HEK293 (cell line): ENCODE results near the gene CHCHD5.

Experiments used
- CTCF ChIA-PET: fragments of 350-600 bp; formaldehyde crosslinking; extraction: SDS; loops from one replicate; lab custom pipeline; 2021; ENCODE audit warnings: antibody characterized with exemption; lab: Yijun Ruan, JAX
- POLR2A ChIA-PET: fragments of 300-600 bp; formaldehyde crosslinking; extraction: SDS; loops from one replicate; lab custom pipeline; 2020; ENCODE audit warnings: antibody characterized with exemption, inconsistent platforms; lab: Yijun Ruan, JAX
- H3K27ac ChIP-seq: fragments of 200-500 bp; sonication (Bioruptor generic); 2 replicates; pipeline ENCODE4 v1.5.1; 2014; ENCODE audit warnings: low read depth, low read length, control low read depth, inconsistent platforms; ENCODE audit errors: extremely low read depth
- H3K36me3 ChIP-seq, 2 experiments: fragments of 200-500 bp in 1 of 2; sonication (Bioruptor generic) in 1 of 2; 1 replicate in 1 of 2; 2 replicates in 1 of 2; pipeline ENCODE4 v1.5.1; 2014 to 2017; ENCODE audit warnings: inconsistent platforms in 2 of 2, low read length in 2 of 2; ENCODE audit not compliant: control insufficient read depth in 2 of 2, insufficient read depth in 1 of 2
- H3K4me1 ChIP-seq: fragments of 200-500 bp; sonication (Bioruptor generic); 2 replicates; pipeline ENCODE4 v1.5.1; 2014; ENCODE audit warnings: mild to moderate bottlenecking, low read length, inconsistent platforms; ENCODE audit not compliant: control insufficient read depth, insufficient read depth
- H3K4me3 ChIP-seq: 2 replicates; pipeline ENCODE4 v1.5.1; 2011; ENCODE audit warnings: low read depth, mild to moderate bottlenecking, control low read depth, low read length, moderate library complexity
- H3K9me3 ChIP-seq: fragments of 200-500 bp; sonication (Bioruptor generic); 2 replicates; pipeline ENCODE4 v1.5.1; 2014; ENCODE audit warnings: low read depth, low read length, inconsistent platforms; ENCODE audit not compliant: control insufficient read depth, insufficient read depth
- KLF10 ChIP-seq: fragments of 450-650 bp; IDR thresholded peaks from 2 replicates; pipeline ENCODE4 v1.5.1; 2018; ENCODE audit warnings: missing biosample characterization, mild to moderate bottlenecking, missing genetic modification characterization
- MEIS1 ChIP-seq: sonication (generic); formaldehyde crosslinking; IDR thresholded peaks from 2 replicates; pipeline ENCODE4 v1.8.1; 2022; ENCODE audit warnings: missing genetic modification reagents, mild to moderate bottlenecking, borderline replicate concordance
- MYNN ChIP-seq: fragments of 450-650 bp; formaldehyde crosslinking; IDR thresholded peaks from 2 replicates; pipeline ENCODE4 v1.5.1; 2016; ENCODE audit warnings: missing biosample characterization, missing genetic modification characterization, borderline replicate concordance
- OSR2 ChIP-seq: fragments of 450-650 bp; formaldehyde crosslinking; IDR thresholded peaks from 2 replicates; pipeline ENCODE4 v1.5.1; 2016; ENCODE audit warnings: missing biosample characterization, missing genetic modification characterization
- PRDM1 ChIP-seq: fragments of 450-650 bp; formaldehyde crosslinking; IDR thresholded peaks from 2 replicates; pipeline ENCODE4; 2016; ENCODE audit warnings: missing biosample characterization, missing genetic modification characterization
- REPIN1 ChIP-seq: fragments of 450-650 bp; formaldehyde crosslinking; IDR thresholded peaks from 2 replicates; pipeline ENCODE4 v1.5.1; 2017; ENCODE audit warnings: missing biosample characterization, missing genetic modification characterization, low read depth
- SCRT1 ChIP-seq: fragments of 450-650 bp; formaldehyde crosslinking; IDR thresholded peaks from 2 replicates; pipeline ENCODE4 v1.5.1; 2016; ENCODE audit warnings: missing biosample characterization, missing genetic modification characterization, borderline replicate concordance
- SP7 ChIP-seq: fragments of 450-650 bp; formaldehyde crosslinking; IDR thresholded peaks from 2 replicates; pipeline ENCODE4 v1.5.1; 2016; ENCODE audit warnings: missing biosample characterization, missing genetic modification characterization
- TCF7L2 ChIP-seq: IDR thresholded peaks from 2 replicates; pipeline ENCODE4 v1.6.1; 2011; ENCODE audit warnings: low read depth, mild to moderate bottlenecking, inconsistent platforms, low read length, moderate library complexity, borderline replicate concordance
- ZBTB48 ChIP-seq: fragments of 450-650 bp; formaldehyde crosslinking; IDR thresholded peaks from 2 replicates; pipeline ENCODE4 v1.5.1; 2016; ENCODE audit warnings: missing biosample characterization, missing genetic modification characterization
- ZIC2 ChIP-seq: fragments of 450-650 bp; formaldehyde crosslinking; IDR thresholded peaks from 2 replicates; pipeline ENCODE4 v1.5.1; 2016; ENCODE audit warnings: missing biosample characterization, missing genetic modification characterization
- ZNF10 ChIP-seq: fragments of 450-650 bp; formaldehyde crosslinking; IDR thresholded peaks from 2 replicates; pipeline ENCODE4 v1.5.1; 2017; ENCODE audit warnings: missing biosample characterization, missing genetic modification characterization
- ZNF112 ChIP-seq: fragments of 450-650 bp; formaldehyde crosslinking; IDR thresholded peaks from 2 replicates; pipeline ENCODE4 v1.5.0; 2017; ENCODE audit warnings: missing biosample characterization, missing genetic modification characterization
- ZNF114 ChIP-seq: fragments of 450-650 bp; formaldehyde crosslinking; IDR thresholded peaks from 2 replicates; pipeline ENCODE4 v1.5.0; 2017; ENCODE audit warnings: missing biosample characterization, missing genetic modification characterization
- ZNF148 ChIP-seq: fragments of 450-650 bp; formaldehyde crosslinking; IDR thresholded peaks from 2 replicates; pipeline ENCODE4 v1.5.0; 2017; ENCODE audit warnings: missing biosample characterization, missing genetic modification characterization, borderline replicate concordance
- ZNF184 ChIP-seq: fragments of 450-650 bp; IDR thresholded peaks from 2 replicates; pipeline ENCODE4 v1.5.1; 2018; ENCODE audit warnings: missing biosample characterization, mild to moderate bottlenecking, missing genetic modification characterization
- ZNF2 ChIP-seq: fragments of 450-650 bp; formaldehyde crosslinking; IDR thresholded peaks from 2 replicates; pipeline ENCODE4 v1.5.1; 2016; ENCODE audit warnings: missing biosample characterization, missing genetic modification characterization
- ZNF292 ChIP-seq: fragments of 450-650 bp; formaldehyde crosslinking; IDR thresholded peaks from 2 replicates; pipeline ENCODE4 v1.5.1; 2016; ENCODE audit warnings: low read depth, missing biosample characterization, missing genetic modification characterization, borderline replicate concordance
- ZNF311 ChIP-seq: fragments of 450-650 bp; formaldehyde crosslinking; IDR thresholded peaks from 2 replicates; pipeline ENCODE4 v1.5.1; 2017; ENCODE audit warnings: missing biosample characterization, missing genetic modification characterization, borderline replicate concordance
- ZNF404 ChIP-seq: fragments of 450-650 bp; formaldehyde crosslinking; IDR thresholded peaks from 2 replicates; pipeline ENCODE4 v1.5.1; 2017; ENCODE audit warnings: missing biosample characterization, missing genetic modification characterization
- ZNF571 ChIP-seq: fragments of 450-650 bp; formaldehyde crosslinking; IDR thresholded peaks from 2 replicates; pipeline ENCODE4 v1.5.0; 2017; ENCODE audit warnings: missing biosample characterization, missing genetic modification characterization
- ZNF600 ChIP-seq: fragments of 450-650 bp; formaldehyde crosslinking; IDR thresholded peaks from 2 replicates; pipeline ENCODE4 v1.5.1; 2016; ENCODE audit warnings: missing biosample characterization, missing genetic modification characterization
- ZNF701 ChIP-seq: fragments of 450-650 bp; formaldehyde crosslinking; IDR thresholded peaks from 2 replicates; pipeline ENCODE4 v1.5.1; 2016; ENCODE audit warnings: missing biosample characterization, missing genetic modification characterization
- ZNF76 ChIP-seq: fragments of 450-650 bp; formaldehyde crosslinking; IDR thresholded peaks from 2 replicates; pipeline ENCODE4; 2016; ENCODE audit warnings: low read depth, missing biosample characterization, missing genetic modification characterization, borderline replicate concordance
- TF ChIP-seq, protein P1 (sequence below): fragments of 450-650 bp; formaldehyde crosslinking; IDR thresholded peaks from 2 replicates; pipeline ENCODE4 v1.5.1; 2016; ENCODE audit warnings: missing biosample characterization, missing genetic modification characterization
- TF ChIP-seq, protein P2 (sequence below): fragments of 450-650 bp; formaldehyde crosslinking; IDR thresholded peaks from 2 replicates; pipeline ENCODE4 v1.5.1; 2016; ENCODE audit warnings: missing biosample characterization, missing genetic modification characterization
- TF ChIP-seq, protein P3 (sequence below): IDR thresholded peaks from 2 replicates; pipeline ENCODE4 v1.6.1; 2011; ENCODE audit warnings: mild to moderate bottlenecking, low read depth, low read length, borderline replicate concordance

CHCHD5 gene

GRCh38 chr2:112542123-112542983 lies 42.1 kb upstream of the CHCHD5 start, which contains the start of gene POLR1B (continued):
- TF ChIP-seq, protein P1, sequence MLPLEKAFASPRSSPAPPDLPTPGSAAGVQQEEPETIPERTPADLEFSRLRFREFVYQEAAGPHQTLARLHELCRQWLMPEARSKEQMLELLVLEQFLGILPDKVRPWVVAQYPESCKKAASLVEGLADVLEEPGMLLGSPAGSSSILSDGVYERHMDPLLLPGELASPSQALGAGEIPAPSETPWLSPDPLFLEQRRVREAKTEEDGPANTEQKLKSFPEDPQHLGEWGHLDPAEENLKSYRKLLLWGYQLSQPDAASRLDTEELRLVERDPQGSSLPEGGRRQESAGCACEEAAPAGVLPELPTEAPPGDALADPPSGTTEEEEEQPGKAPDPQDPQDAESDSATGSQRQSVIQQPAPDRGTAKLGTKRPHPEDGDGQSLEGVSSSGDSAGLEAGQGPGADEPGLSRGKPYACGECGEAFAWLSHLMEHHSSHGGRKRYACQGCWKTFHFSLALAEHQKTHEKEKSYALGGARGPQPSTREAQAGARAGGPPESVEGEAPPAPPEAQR: no peak

- ChIA-PET CTCF (interaction anchor here (1.0 to 1.9 kb wide), 5 partner anchors 40 to 421 kb away, joined by 3 to 7 read pairs (median 5); no protein-coding TSS in a partner anchor), POLR2A (no interaction called here)
- peak overlapping the region; percentile 85; the same call in 1 of the 2 replicates for H3K27ac ChIP-seq
- peaks cover 17 to 20% of the 10 kb centered on the region in 2 experiments for H3K36me3 ChIP-seq
- H3K4me3 ChIP-seq: peak overlapping the region; percentile 87
- H3K4me1 ChIP-seq: peaks cover 6% of the 10 kb centered on the region; the same call in 1 of the 2 replicates
- no peaks in the 10 kb centered on the region for H3K9me3 ChIP-seq
- TF ChIP-seq REPIN1 (tag by site-specific recombination) (no peak), ZNF292 (tag by site-specific recombination) (no peak), ZNF112 (no peak), ZNF404 (tag by site-specific recombination) (no peak), SCRT1 (tag by site-specific recombination) (no peak), ZNF701 (tag by site-specific recombination) (no peak), ZNF600 (peak; percentile 78), TCF7L2 (no peak), ZBTB48 (peak; percentile 26; the same call in 1 of the 2 replicates), ZIC2 (no peak), SP7 (no peak), ZNF571 (tag by site-specific recombination) (no peak), PRDM1 (tag by site-specific recombination) (0 out of 2 replicates have a peak, but pooled peaks have one; percentile 58), OSR2 (tag by site-specific recombination) (peak; percentile 50; the same call in 1 of the 2 replicates), ZNF10 (tag by site-specific recombination) (peak; percentile 76), KLF10 (tag by site-specific recombination) (no peak), ZNF2 (tag by site-specific recombination) (no peak), MEIS1 (CRISPR knock-in tag) (no peak), ZNF311 (no peak), ZNF148 (tag by site-specific recombination) (no peak), ZNF114 (tag by site-specific recombination) (no peak), MYNN (tag by site-specific recombination) (no peak), ZNF76 (tag by site-specific recombination) (no peak), ZNF184 (tag by site-specific recombination) (no peak)
- TF ChIP-seq, protein P2, sequence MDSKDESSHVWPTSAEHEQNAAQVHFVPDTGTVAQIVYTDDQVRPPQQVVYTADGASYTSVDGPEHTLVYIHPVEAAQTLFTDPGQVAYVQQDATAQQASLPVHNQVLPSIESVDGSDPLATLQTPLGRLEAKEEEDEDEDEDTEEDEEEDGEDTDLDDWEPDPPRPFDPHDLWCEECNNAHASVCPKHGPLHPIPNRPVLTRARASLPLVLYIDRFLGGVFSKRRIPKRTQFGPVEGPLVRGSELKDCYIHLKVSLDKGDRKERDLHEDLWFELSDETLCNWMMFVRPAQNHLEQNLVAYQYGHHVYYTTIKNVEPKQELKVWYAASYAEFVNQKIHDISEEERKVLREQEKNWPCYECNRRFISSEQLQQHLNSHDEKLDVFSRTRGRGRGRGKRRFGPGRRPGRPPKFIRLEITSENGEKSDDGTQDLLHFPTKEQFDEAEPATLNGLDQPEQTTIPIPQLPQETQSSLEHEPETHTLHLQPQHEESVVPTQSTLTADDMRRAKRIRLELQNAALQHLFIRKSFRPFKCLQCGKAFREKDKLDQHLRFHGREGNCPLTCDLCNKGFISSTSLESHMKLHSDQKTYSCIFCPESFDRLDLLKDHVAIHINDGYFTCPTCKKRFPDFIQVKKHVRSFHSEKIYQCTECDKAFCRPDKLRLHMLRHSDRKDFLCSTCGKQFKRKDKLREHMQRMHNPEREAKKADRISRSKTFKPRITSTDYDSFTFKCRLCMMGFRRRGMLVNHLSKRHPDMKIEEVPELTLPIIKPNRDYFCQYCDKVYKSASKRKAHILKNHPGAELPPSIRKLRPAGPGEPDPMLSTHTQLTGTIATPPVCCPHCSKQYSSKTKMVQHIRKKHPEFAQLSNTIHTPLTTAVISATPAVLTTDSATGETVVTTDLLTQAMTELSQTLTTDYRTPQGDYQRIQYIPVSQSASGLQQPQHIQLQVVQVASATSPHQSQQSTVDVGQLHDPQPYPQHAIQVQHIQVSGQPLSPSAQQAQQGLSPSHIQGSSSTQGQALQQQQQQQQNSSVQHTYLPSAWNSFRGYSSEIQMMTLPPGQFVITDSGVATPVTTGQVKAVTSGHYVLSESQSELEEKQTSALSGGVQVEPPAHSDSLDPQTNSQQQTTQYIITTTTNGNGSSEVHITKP: 0 out of 2 replicates have a peak, but pooled peaks have one; percentile 24
- TF ChIP-seq, protein P3, sequence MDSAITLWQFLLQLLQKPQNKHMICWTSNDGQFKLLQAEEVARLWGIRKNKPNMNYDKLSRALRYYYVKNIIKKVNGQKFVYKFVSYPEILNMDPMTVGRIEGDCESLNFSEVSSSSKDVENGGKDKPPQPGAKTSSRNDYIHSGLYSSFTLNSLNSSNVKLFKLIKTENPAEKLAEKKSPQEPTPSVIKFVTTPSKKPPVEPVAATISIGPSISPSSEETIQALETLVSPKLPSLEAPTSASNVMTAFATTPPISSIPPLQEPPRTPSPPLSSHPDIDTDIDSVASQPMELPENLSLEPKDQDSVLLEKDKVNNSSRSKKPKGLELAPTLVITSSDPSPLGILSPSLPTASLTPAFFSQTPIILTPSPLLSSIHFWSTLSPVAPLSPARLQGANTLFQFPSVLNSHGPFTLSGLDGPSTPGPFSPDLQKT: no peak
Measured at GRCh38 chr2:112542984-112543661, 41.3 kb upstream of the CHCHD5 start.
